ENCODE data around the gene DDX47.
"Not testable (repeated sequence)": the region's sequence is repeated elsewhere in the genome, so short reads cannot be mapped to it uniquely, and the experiment has no call there.

Gene DDX47

GRCh38 chr12:12796171-12796570 is 17.0 kb upstream of the DDX47 start:
- no peak for DNase-seq
- intact Hi-C loops (cut with DNase I), result loop anchor here (10.0 kb wide), 1 partner anchor 119 kb away; no protein-coding TSS in a partner anchor

- intact Hi-C loops (cut with DNase I), result loop anchor here (10.0 kb wide), 1 partner anchor 118 kb away; no protein-coding TSS in a partner anchor
- peak in 1 of 10 donors; percentile 16 for DNase-seq
These were observed 16.0 kb upstream of the DDX47 start for GRCh38 chr12:12796928-12797793.

- intact Hi-C loops (cut with DNase I), result loop anchor here (10.0 kb wide), 1 partner anchor 117 kb away; no protein-coding TSS in a partner anchor
- peak in 1 of 10 donors; percentile 39 for DNase-seq
These were observed 15.4 kb upstream of the DDX47 start for GRCh38 chr12:12797794-12798152.

- intact Hi-C loops (cut with DNase I), result loop anchor here (10.0 kb wide), 1 partner anchor 116 kb away; no protein-coding TSS in a partner anchor
- DNase-seq, result no peak
These were observed 14.7 kb upstream of the DDX47 start for GRCh38 chr12:12798480-12798879.

GRCh38 chr12:12799163-12799920 is 13.8 kb upstream of the DDX47 start:
- DNase-seq, result no peak
- intact Hi-C loops (cut with DNase I), result loop anchor here (10.0 kb wide), 1 partner anchor 115 kb away; no protein-coding TSS in a partner anchor

GRCh38 chr12:12800406-12801180 is 12.6 kb upstream of the DDX47 start:
- intact Hi-C loops (cut with DNase I), result no loop called here
- DNase-seq, result no peak

GRCh38 chr12:12801656-12802055 is 11.5 kb upstream of the DDX47 start:
- intact Hi-C loops (cut with DNase I); DNase-seq: not testable (repeated sequence)

- intact Hi-C loops (cut with DNase I), result no loop called here
These were observed 10.0 kb upstream of the DDX47 start for GRCh38 chr12:12803186-12803585.

GRCh38 chr12:12804011-12804410 is 9.1 kb upstream of the DDX47 start:
- intact Hi-C loops (cut with DNase I), result no loop called here
- no peak for DNase-seq

More at GRCh38 chr12:12803186-12803585, 10.0 kb upstream of the DDX47 start:
- DNase-seq, result peak in 1 of 10 donors; percentile 79

- intact Hi-C loops (cut with DNase I), result no loop called here
These were observed 8.7 kb upstream of the DDX47 start for GRCh38 chr12:12804432-12804886.

GRCh38 chr12:12806784-12807516 is 6.2 kb upstream of the DDX47 start:
- intact Hi-C loops (cut with DNase I), result no loop called here

More at GRCh38 chr12:12804432-12804886, 8.7 kb upstream of the DDX47 start:
- DNase-seq, result peak in 1 of 10 donors; percentile 16

GRCh38 chr12:12807517-12807903 is 5.6 kb upstream of the DDX47 start:
- intact Hi-C loops (cut with DNase I), result not testable (repeated sequence)

More at GRCh38 chr12:12806784-12807516, 6.2 kb upstream of the DDX47 start:
- DNase-seq, result no peak

GRCh38 chr12:12807970-12808702 is 5.0 kb upstream of the DDX47 start:
- intact Hi-C loops (cut with DNase I), result no loop called here
- no peak for DNase-seq

More at GRCh38 chr12:12807517-12807903, 5.6 kb upstream of the DDX47 start:
- not testable (repeated sequence) for DNase-seq

GRCh38 chr12:12810553-12811021 is 2.6 kb upstream of the DDX47 start:
- intact Hi-C loops (cut with DNase I), result loop anchor here (10.0 kb wide), 1 partner anchor 184 kb away; no protein-coding TSS in a partner anchor
- no peak for DNase-seq

- intact Hi-C loops (cut with DNase I), result loop anchor here (10.0 kb wide), 1 partner anchor 183 kb away; no protein-coding TSS in a partner anchor
- DNase-seq, result no peak
These were observed 1.8 kb upstream of the DDX47 start for GRCh38 chr12:12811343-12811742.

- intact Hi-C loops (cut with DNase I), result loop anchor here (2.0 to 10.0 kb wide), 2 partner anchors 23 to 183 kb away; no protein-coding TSS in a partner anchor
- peak in 1 of 10 donors; percentile 80 for DNase-seq
These were observed 972 bp upstream of the DDX47 start for GRCh38 chr12:12812174-12812573.

- peak in 1 of 10 donors; percentile 83 for DNase-seq
- intact Hi-C loops (cut with DNase I), result loop anchor here (2.0 to 10.0 kb wide), 2 partner anchors 24 to 182 kb away; no protein-coding TSS in a partner anchor
These were observed 477 bp upstream of the DDX47 start for GRCh38 chr12:12812618-12813119.

GRCh38 chr12:12817616-12818015 is 4.5 kb downstream of the DDX47 start:
- intact Hi-C loops (cut with DNase I), result loop anchor here (10.0 kb wide), 1 partner anchor 177 kb away; no protein-coding TSS in a partner anchor

More at GRCh38 chr12:12817616-12818015, 4.5 kb downstream of the DDX47 start:
- no peak for DNase-seq

Measured in posterior cingulate gyrus (tissue), 11 donors.